GM21360 (cell line): ENCODE measurements around the gene SCG2.

Source experiments
- ATAC-seq: cut with Tn5 transposase; IDR thresholded peaks from one replicate; pipeline ENCODE4 v1.9.1; 2021; ENCODE audit warnings: mild to moderate bottlenecking, moderate library complexity; ENCODE audit not compliant: unreplicated experiment

SCG2 gene, protein sequence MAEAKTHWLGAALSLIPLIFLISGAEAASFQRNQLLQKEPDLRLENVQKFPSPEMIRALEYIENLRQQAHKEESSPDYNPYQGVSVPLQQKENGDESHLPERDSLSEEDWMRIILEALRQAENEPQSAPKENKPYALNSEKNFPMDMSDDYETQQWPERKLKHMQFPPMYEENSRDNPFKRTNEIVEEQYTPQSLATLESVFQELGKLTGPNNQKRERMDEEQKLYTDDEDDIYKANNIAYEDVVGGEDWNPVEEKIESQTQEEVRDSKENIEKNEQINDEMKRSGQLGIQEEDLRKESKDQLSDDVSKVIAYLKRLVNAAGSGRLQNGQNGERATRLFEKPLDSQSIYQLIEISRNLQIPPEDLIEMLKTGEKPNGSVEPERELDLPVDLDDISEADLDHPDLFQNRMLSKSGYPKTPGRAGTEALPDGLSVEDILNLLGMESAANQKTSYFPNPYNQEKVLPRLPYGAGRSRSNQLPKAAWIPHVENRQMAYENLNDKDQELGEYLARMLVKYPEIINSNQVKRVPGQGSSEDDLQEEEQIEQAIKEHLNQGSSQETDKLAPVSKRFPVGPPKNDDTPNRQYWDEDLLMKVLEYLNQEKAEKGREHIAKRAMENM

DNA sequence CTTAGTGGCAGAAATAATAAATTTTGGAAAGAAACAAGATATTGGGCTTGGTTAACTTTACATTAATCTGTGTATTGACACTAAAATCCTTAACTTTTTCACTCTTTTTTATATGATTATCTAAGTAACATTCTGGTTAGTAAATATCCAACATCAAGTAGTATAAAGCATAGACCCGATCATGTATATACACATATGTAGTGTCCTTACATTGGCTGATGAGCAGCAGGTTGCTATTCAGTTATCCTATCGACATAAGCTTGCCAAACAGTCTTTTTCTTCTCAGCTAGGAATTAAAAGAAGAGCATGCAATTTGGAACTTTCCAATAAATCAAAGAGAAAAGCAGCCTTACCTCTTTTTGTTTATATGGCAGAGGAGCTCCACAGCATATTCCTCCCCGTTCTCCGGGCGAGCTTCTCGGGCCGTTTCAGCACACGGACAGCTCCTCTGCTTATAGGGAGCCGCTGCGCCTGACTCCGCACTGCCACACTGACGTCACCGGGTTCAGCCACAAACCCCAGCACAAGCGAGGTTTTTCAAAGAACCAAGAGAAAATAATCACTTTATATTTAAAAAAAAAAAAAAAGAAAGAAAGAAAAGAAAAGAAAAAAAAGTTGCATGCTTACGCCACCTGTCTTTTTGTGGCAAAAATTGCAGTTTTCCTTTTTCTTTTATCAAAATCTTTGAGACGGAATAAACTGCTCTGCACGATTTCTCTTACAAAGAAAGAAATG, at the start of gene SCG2:
Gene SCG2 (minus strand): TSS at position 430 of the 735 bp plus-strand sequence. CDS start 3,079 bp downstream, outside the sequence.
- ATAC-seq = peak; percentile 75

DNA sequence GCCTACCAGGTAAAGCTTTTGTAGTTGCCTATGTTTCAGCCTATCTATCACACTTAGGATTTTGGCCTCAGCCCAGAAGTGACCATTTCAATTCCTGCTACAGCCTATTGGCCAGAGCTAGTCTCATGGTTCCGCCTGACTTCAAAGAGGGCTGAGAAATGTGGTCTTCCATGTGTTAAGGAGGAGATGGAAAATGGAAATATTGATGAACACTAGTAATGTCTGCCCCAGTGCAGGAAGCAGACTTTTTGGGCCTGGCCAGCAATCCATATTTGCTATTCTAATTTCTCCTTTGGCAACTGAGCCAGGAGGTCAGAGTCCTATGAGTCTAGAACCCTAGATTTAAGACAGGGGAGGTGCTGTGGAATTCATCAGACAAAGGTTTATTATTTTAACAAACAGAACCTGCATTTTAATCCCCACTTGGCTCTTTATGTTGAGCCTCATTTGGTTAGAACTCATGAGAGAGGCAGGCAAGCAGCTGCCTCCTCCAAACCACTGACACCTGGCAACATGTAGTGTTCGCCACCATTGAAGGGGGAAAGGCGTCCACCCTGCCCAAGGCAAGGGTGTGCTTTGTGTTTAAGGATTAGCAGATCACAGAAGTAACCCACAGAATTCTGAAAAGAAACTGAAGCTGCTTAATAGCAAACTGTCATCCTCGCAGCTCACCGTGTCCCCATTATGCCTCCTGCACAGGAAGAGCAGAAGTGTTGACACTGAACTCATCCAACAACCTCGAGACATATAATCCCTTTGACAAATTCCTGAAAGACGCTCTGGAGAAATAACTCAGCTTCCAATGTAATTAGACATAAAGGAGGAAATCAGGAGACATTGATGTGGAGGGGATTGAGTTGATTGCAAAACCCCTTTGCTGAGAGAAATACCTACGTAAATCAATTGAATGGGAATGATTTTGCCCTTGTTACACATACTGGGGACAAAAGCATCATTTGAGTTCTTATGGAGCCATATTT, 47.7 kb upstream of the SCG2 start:
- no peak for ATAC-seq

DNA sequence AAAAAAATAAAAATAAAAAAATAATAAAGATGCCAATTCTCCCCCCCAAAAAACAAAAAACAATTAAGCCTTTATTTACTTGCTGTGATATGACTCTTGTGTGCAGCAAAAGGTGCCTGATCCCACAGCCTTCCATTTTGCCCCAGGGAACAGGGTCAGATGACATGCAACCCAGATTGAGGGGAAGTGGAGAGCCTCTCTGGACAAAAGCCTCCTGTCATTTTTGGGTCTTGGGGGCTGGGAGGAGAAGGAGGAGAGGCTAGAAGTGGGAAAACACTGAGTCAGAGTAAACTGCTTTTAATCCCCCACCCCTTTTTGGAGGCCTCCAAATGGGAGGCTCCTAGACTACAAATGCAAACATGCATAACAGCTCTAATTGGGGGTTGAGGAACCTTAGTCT, 46.6 kb upstream of the SCG2 start:
- ATAC-seq = no peak

DNA sequence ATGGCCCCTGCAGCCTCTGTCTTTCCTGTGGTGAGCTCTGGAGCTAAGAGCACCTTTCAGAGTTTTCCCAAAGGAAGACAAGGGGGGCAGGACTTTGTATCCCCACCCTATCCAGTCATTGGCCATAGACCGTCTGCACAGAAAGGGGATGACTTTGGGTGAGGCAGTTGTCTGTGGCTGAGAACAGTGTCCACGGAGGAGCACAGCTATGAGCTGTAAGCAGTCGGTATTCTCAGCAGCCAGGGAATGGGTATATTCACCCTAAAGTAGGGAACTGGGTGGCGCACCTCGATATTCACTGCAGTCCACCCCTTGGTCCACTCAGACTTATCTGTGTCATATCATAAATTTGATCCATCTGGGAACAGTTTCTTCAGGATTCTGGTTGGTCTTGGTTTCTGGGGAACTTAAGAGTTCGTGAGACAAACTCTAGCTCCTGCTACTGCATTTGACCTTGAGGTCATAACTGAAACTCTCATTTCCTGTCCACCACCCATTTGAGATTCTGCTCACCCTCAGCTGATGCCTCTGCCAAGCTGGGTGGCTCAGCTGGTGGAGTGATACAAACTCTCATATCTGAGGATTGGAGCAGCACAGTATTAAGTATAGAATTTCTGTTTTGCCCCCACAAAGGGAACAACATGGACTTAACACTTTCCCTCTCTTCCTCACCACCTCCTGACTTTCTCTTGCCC, 45.2 kb upstream of the SCG2 start:
- ATAC-seq = peak; percentile 65

DNA sequence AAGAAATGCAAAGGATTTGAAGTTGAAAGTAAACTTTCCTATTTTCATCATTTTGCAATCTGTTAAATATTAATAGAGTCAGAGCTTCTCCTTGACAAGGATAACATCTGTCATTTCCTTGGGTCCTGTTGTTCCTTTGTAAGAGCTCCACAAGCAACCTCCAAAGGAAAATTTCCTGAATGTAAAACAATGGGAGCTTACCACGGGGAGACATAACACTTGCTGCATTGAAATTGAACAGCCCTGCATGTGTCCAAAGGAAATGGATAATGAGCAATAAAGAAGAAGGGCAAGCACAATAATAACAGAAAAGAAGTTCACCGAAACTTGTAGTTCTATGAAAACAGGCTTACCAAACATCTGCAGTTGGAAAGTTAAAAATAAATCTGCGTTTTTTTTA, 42.0 kb upstream of the SCG2 start:
- no peak for ATAC-seq

DNA sequence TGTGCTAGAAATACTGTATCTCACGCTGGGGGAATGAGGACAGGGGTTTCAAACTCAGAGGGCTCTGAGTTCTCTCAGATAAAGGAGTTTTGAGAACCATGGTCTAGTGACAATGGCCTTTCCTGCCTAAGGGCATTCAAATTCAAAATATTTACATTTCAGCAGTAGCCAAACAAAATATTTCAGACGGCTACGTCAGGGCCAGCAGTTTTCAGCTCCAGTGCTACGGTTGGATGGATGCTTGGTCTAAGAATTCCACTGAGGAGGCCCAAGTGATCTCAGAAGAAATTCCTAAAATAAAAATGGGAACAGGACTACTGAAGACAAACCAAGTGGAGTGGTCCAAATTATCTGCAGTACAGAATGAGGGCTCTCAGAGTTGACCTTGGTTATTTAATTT, 41.1 kb upstream of the SCG2 start:
- ATAC-seq = no peak

DNA sequence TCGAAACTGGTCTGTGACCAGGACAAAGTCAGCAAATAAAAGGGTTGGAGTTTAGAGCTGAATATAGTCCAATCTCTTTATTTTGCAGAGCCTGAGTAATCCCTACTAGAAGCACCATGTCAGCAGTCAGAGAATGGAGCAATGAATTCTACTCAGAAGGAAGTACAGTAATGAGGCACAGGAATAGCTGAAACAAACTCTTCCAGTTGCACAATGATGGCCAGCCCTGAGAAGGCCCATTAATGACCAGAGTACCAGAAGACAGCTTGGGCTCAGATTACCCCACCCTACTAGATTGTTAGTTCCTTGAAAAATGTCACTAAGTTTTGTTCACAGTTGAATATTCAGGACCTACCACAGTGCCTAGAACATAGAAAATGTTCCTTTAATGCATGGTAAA, 40.3 kb upstream of the SCG2 start:
- ATAC-seq = no peak

DNA sequence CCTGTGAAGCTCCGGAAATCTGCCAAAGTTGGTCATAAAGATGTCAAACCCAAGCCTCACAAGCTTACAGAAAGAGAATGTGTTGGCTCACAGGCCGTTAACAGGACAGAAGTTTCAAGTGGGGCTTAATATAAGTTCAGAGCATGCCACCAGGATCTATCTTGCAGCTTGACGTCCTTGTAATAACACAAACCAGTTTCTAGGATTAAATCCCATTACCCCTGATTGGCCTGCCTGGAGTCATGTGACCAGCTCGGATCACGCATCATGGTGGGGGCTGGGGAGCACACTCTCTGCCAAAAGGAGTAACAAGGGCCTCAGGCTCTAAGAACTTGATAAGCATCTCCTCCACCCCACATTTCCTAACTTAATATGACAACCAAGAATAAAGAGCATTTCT, 38.9 kb upstream of the SCG2 start:
- ATAC-seq = no peak

DNA sequence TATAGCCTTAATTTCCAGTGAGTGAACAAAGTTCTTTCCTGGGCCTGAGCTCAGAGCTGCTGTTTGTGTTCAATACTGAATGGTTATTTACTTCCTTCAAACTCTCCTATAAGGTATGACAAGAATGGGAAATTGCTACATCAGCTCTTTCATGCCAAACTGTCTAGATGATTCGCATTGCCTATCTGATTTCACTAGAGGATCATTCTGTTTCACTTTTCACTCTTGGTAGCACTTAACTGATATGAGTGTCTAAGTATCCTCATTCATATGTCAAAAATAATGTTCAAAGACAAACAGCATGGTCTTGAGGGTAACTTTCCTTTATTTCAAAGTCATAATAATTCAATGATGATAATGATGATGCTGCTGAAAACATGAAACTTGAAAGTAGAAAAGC, 32.9 kb upstream of the SCG2 start:
- no peak for ATAC-seq

DNA sequence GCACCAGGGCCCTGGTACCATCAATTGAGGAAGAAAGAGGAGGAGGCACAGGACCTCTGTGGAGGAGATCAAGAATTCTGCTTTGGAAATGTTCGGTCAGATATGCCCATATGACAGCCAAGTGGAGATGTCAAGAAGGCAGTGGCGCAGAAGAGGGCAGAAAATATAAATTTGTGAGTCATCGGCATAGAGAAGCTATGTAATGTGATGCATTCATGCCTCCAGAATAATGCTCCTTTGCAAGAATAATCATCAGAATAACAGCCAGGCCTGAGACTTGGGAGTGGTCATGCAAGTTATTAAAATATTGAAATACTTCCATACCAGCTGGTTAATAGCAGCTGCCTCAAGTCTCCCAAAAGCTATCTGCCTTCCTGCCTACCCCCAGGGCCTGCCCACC, 32.1 kb upstream of the SCG2 start:
- ATAC-seq = no peak

DNA sequence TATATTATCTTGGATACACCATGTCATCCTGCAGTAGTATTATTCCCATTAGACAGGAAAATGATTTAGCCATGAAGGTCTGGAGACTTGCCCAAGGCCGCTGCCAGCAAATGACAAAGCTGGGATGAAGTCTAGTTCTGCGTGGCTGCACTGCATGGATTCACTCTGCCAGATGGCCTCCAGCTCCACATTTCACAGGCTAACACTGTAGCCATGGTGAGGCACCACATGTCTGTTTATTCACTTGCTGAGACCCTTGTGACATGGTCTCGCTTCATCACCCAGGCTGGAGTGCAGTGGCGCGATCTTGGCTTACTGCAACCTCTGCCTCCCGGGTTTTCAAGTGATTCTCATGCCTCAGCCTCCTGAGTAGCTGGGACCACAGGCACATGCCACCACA, 31.5 kb upstream of the SCG2 start:
- ATAC-seq = no peak

DNA sequence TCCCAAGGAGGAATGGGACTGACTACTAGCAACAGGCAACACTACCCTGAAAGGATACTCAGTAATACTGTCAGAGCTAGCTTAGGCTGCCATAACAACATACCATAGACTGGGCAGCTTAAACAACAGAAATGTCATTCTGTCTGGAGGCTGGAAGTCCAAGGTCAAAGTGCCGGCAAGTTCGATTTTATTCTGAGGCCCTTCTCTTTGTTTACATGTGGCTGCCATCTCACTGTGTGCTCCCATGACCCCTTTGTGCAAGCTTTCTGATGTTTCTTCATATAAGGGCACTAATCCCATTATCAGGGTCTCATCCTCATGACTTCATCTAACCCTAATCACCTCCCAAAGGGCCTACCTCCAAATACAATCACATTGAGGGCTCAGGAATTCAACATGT, 30.7 kb upstream of the SCG2 start:
- ATAC-seq = no peak

DNA sequence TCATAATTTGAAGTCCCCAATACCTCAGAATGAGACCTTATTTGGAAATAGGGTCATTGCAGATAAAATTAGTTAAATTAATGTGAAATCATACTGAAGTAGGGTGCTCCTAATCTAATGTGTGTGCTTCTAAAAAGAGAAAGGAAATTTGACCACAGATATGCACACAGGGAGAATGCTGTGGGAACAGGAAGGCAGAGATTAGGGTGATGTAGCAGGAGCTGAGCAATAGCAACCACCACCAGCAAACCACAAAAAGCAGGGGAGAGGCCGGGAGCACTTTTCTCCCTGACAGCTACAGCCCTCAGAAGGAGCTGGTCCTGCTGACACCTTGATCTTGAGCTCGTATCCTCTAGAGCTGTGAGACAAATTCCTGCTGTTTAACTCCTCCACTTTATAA, 24.6 kb upstream of the SCG2 start:
- no peak for ATAC-seq

DNA sequence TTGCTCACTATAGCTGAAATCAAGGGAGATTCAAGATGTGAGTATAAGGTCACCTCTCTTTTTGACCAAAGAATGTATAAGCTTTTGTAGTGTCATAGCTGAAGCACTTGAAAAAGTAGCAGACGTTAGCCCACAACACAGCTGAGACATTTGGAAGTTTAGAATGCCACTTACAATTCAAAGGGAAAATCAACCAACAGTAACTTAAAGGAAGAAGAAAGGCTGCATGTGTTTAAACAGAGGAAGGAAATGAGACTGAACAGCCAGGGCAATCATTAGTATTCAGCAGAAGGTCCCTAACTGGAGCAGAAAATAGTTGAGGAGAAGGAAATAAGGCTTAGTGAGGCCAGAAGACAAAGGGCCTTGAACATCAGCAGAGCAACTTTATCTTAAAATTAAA, 23.5 kb upstream of the SCG2 start:
- no peak for ATAC-seq

DNA sequence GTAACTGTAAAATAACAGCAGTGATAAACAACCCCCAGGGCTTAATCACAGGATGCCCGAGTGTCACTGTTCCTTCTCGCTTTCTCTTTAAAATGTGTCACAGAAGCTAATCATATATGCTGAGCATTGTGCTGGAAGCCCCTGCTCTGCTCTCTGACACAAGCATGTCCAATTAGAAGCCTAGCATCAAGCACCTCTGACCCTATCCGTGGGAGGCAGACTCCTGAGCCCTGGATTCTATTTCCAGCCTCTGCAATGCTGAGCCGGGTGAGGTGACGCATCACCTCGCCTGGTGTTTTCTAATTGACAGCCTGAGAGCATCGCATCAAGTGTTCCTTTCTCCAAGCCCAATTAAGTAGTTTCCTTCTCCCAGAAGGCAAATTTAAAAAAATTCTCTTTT, 19.7 kb upstream of the SCG2 start:
- no peak for ATAC-seq

DNA sequence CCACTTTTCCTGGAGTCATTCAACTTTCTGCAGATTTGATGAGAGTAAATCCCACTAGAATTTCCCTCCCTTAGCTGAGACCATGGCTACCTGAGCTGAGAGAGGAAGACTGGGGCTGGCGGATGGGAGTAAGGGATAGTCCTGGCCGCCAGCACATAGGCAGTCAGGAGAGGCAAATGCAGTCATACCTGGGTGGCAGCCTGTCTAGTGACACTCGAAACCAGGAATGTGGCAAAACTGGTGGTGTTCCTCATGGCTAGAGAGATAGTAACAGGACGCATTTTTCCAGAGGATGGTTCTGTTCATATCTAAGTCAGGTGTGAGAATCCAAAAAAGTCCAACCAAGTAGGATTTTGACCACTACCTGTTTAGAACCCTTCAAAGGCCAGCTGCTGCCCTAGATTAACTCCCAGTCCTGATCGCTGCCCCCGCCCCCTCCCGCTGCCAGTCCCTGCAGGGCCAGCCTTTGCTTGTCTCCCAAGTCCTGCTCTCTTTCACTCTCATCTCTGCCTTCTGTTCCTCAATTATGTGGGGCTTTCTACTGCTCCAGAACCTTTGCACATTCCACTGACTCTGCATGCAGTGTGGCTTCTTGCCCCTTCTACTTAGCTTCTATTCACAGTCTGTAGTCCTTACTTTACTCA, 17.4 kb upstream of the SCG2 start:
- ATAC-seq = no peak

DNA sequence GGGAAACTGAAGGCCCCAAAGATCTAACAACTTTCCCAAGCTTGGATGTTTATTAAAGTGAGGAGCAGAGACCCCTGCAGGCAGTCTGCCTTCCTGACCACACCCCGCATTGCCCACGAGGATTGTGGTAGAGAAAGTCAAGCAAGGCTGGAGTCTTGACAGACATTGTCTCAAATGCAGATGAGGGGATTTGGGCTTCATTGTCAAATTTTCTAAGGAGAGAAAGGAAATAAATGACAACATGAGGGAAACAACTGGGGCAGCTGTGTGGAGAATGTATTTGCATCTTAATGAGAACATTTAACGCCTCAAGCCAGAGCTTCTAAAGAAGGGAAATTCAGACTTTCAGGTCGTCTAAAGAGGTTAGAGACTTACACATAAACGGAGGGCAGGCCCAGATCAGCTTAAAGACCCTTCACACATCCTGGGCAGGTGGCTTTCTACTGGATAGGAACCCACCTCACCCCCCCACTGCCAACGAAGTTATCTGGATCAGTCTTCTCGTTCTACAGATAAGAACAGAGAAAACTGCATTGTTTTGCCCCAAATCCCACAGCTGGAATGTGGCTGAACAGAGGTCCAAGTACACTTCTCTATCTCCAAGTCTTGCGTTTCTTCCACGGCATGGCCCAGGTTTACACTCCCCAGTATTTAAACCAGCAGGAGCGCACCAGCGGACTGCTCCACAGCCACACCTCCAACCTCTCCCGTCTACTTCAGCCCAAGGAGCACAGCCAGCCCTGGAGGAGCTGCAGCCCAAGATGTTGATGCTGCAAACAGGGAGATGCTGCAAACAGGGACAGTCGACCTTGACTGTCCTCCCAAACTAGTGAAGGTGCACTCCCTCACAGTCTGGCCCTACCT, 16.2 kb upstream of the SCG2 start:
- no peak for ATAC-seq

DNA sequence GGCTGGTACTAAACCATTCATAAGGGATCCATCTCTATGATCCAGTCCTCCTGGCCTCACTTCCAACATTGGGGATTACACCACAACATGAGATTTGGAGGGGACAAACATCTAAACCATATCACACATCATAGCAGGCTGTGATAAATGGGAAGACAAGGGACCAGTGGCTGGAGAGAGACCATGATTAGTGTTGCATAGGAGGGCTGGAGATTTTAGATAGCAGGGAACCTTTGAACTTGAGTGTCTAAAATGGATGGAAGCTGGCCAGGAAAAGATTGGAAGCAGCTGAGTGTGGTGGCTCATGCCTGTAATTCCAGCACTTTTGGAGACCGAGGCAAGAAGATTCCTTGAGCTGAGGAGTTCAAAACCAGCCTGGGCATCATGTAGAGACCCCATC, 12.4 kb upstream of the SCG2 start:
- no peak for ATAC-seq
